Stimulated activated CD8-positive, alpha-beta memory T cell treated with anti-CD3 and anti-CD28 coated beads, Interleukin-15, amount 100 ng/mL, for 4 hours (primary cell): ENCODE data around the gene PIP5K1B.
A peak's percentile ranks its signal among the peaks of the same experiment; 100 is the strongest.

Experiments used
- DNase-seq, 2 donors: peaks; one replicate each; pipeline ENCODE4 v3.0.0-alpha.2; 2020; ENCODE audit warnings: low read depth in 2 of 2

PIP5K1B gene

DNA sequence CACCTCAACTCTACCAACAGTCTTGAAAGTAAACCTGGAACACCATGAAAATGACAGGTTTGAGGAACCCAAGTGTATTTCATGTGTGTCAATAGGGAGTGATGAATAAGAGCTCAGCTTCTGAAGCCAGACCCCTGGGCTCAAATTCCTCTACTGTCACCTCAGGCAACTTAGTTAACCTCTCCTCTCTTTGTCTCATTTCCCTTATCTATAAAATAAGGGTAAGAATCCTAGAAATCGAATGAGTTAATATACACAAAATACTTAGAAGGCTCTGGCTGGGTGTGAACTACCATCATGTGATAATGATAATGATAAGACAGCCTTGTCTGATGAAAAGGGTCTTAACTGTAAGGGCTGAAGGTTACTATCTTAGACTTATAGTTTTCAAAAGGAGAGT is 66.3 kb downstream of the PIP5K1B start:
- DNase-seq: no peak

DNA sequence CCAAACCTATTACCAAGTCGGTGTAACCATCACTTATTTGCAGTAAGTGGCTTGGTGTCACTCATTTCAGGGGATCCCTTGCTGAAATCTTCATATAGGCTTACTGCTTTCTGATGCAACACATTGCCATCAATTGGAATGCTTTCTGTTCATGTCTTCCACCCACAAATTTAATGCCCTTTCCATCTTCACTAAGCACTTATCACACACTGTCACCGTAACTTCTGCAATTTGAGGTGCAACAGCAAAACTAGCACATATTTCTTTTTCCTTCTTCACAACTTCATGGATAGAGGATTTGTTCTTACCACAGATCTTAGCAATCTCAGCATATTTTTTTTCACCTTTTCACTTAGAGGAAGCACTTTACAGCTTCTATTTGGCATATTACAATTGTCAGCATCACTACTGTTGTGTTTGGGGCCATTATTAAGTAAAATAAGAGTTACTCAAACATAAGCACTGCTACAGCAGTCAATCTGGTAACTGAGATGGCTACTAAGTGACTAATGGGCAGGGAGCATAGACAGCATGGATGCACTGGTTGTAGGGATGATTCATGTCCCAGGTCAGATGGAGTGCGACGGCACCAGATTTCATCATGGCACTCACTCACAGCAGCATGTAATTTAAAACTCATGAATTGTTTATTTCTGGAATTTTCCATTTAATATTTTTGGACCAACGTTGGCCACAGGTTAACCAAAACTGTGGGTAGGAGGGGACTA is 70.1 kb downstream of the PIP5K1B start:
- no peak for DNase-seq

DNA sequence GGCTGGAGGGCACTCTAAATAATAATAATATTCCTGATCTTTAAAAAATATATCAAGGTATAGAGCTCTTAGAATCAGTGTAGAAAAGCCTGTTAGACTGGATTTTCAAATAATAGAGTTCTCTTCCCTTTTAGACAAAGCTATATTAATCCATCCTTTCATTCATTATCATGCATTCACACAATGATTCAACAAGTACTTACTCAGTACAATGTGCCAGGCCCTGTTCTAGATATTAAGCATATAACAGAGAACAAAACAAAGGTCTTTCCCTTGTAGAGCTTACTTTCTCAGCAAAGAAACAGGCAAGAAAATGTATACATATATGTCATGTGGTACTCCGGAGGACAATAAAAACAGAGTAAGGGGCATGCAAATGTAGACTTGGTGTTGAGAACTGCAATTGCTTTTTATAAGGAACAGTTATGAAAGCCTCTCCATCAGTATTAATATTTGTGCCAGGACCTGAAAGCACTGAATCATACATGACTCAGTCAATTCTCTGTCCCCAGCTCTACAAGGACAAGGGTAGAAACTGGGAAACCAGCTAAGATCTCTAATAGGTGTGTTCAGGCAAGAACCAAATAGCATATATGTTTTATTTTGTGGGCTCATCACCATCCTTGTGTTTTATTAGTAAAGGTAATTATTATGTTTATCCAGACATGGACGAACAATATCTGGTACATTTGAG is 72.2 kb downstream of the PIP5K1B start:
- DNase-seq: no peak

- no peak for DNase-seq
Observed at GRCh38 chr9:68778635-68779034, 73.6 kb downstream of the PIP5K1B start.

DNA sequence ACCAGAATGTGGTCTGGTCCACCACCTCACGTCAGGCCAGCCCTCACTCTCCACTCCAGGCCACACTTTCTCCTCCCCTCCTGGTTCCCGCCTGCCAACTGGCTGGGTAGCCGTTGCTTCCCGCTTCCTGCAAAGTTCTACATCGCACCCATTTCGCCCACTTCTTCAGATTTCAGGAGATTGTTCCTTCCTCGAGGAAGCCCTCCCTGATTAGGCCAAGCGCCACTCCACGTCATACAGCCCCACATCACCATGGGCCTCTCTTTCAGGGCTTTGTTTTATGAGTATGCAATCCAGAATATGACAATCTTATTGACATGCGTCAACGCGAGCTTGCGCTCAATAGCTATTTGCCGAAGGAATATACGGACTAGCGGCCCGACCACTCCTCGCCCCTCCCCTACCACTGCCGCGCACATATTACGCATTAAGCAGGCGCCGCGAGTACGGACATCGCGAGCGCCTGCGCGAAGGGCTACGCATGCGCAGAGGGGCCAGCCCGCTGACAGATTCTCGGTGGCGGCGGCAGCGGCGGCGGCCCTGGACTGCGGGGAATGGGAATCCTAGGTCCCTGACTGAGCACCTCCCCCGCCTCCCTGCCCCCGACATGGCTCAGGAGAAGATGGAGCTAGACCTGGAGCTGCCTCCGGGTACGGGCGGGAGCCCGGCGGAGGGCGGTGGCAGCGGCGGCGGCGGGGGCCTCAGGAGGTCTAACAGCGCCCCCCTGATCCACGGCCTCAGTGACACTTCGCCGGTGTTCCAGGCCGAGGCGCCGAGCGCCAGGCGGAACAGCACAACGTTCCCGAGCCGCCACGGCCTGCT is 74.7 kb downstream of the PIP5K1B start:
- DNase-seq: peak; percentile 85 to 86

GRCh38 chr9:68780380-68780712 is 75.3 kb downstream of the PIP5K1B start:
- no peak for DNase-seq

GRCh38 chr9:68780720-68781119 is 75.7 kb downstream of the PIP5K1B start:
- DNase-seq: no peak

DNA sequence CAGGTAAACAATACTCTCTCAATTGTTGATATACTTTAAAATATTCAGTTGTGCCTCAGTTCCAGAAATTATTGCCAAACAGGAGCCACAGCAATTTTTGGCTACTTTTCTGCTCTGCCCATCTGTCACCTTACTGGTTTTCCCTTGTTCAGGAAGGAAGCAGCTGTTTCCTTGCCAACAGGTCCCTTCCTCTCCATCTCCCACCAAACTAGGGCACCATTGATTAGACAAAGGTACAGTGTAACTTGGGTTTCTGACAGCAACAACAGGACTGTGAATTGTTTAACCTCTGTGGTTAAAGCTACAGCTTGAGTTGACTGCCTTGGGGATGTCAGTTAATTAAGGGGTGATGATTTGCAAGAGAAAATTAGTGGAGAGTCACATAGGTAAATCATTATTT is 76.9 kb downstream of the PIP5K1B start:
- DNase-seq: no peak

DNA sequence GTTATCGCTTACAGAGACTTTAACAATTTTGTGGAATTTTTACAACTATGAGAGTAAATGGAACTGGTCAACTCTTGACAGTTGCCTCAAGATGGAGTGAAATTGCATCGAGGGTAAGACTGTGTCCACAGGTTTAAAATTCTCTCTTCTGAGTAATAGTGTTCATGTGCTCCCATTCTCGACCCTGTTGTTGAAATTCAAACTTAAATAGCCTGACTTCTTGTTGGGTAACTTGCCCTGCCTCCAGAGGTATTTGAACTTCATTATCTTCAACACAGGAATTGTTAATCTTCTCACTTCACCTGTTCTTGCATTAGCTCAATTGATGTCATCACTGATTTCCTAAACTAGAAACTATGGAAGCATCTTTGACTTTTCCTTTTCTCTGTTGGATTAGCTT is 77.5 kb downstream of the PIP5K1B start:
- DNase-seq: no peak

DNA sequence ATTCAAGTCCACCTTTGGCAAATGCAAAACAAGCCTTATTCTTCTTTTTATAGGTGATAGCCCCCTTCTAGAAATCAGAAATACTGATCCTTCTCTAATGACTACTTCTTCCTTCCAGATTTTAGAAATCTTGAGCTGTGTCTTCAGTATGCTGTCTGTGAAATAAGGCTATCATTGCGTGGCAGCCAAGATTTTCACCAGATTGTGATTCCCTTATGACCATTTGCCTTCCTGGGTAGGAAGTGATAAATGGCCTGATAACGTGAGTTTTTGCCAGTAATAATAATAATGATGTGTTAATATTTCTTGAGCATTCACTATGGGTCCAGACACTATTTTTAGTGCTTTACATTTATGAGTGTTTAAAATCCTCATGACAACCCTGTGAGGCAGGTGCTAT is 80.9 kb downstream of the PIP5K1B start:
- DNase-seq: no peak

- no peak for DNase-seq
Observed at GRCh38 chr9:68791169-68791568, 86.1 kb downstream of the PIP5K1B start.

- DNase-seq: no peak
Observed at GRCh38 chr9:68793605-68794343, 88.7 kb downstream of the PIP5K1B start.

- DNase-seq: no peak
Observed at GRCh38 chr9:68794898-68795297, 89.9 kb downstream of the PIP5K1B start.

- no peak for DNase-seq
Observed at GRCh38 chr9:68795411-68795810, 90.4 kb downstream of the PIP5K1B start.

GRCh38 chr9:68797116-68797515 is 92.1 kb downstream of the PIP5K1B start:
- no peak for DNase-seq

- no peak for DNase-seq
Observed at GRCh38 chr9:68798423-68798822, 93.4 kb downstream of the PIP5K1B start.

- DNase-seq: no peak
Observed at GRCh38 chr9:68800836-68801235, 95.8 kb downstream of the PIP5K1B start.

DNA sequence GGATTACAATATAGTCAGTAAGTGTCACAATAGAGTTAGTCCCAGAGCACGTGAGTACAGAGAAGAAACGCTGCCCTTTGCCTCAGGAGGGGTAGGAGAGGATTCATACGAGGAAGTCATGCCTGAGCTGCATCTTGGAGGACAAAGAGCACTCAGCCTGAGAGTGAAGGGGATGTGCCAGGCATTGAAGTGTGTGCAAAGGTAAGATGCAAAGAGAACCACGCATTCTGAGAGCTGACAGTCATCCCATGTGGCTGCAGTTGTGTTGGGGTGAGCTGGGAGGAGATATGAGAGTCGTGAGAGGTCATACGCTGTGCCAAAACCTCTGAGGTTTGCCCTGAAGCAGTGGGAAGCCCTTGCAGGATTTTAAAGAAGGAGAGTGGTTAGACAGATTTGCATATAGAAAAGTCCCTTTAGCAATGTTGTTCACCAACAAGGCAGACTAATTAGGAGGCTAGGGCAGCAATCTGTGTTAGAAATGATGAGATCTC is 97.5 kb downstream of the PIP5K1B start:
- DNase-seq: no peak

GRCh38 chr9:68804911-68805889 is 100.2 kb downstream of the PIP5K1B start:
- no peak for DNase-seq

DNA sequence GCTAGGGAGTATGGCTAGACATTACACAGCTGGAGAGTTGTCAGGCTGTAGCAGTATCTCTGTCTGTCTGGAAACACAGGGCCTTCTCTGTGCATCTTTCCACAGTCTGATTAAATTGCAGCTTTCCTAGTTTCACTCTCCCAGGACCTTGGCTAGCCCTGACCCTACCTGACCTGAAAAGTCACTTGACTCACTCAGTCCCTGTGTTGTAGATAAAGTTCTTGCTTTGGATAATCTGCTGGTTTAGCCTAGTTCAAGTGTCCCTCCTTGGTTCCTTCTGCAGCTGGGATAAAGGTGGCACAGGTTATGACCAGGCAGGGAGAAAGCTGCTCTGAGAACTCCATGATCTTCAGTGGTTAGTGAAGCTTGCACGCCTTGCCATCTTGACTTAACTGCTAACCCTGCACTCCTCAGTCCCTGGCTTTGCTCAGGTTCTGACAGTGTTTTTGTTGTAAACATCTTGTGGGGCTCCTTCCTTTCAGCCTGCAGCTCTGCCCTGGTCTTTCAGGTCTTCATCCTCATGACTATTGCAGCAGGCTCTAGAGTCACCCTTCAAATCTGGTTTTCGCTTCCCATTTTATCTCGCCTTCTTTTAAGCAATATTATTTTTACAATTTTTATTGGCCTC is 101.0 kb downstream of the PIP5K1B start:
- DNase-seq: no peak
